ENCODE results near the gene RNF14.
"Not testable (repeated sequence)": the region's sequence is repeated elsewhere in the genome, so short reads cannot be mapped to it uniquely, and the experiment has no call there.

RNF14 gene

DNA sequence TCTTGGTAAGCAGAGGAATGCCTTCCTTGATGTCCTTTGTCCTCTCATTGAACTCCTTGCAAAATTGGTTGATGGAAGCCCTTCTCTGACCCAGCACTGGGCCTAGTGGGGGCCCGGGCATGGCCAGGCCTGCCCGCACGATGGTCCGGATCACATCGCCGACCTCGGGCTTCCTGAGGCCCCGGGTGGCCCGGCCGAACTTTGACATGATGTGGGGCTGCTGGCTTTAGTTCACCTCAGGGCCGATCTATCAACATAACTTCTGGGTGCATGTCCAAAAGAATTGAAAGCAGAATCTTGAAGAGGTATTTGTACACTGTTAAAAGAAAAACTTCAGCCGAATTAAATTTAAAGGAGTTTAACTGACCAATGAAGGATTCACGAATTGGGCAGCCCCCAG, 68.0 kb downstream of the RNF14 start:
- TF ChIP-seq, protein P1, sequence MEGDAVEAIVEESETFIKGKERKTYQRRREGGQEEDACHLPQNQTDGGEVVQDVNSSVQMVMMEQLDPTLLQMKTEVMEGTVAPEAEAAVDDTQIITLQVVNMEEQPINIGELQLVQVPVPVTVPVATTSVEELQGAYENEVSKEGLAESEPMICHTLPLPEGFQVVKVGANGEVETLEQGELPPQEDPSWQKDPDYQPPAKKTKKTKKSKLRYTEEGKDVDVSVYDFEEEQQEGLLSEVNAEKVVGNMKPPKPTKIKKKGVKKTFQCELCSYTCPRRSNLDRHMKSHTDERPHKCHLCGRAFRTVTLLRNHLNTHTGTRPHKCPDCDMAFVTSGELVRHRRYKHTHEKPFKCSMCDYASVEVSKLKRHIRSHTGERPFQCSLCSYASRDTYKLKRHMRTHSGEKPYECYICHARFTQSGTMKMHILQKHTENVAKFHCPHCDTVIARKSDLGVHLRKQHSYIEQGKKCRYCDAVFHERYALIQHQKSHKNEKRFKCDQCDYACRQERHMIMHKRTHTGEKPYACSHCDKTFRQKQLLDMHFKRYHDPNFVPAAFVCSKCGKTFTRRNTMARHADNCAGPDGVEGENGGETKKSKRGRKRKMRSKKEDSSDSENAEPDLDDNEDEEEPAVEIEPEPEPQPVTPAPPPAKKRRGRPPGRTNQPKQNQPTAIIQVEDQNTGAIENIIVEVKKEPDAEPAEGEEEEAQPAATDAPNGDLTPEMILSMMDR (IDR thresholded peaks at IDR 0.05; ENCODE audit: low read depth, low read length, missing control alignments) = no peak
- DNase-seq (ENCODE audit: low read depth) = no peak

DNA sequence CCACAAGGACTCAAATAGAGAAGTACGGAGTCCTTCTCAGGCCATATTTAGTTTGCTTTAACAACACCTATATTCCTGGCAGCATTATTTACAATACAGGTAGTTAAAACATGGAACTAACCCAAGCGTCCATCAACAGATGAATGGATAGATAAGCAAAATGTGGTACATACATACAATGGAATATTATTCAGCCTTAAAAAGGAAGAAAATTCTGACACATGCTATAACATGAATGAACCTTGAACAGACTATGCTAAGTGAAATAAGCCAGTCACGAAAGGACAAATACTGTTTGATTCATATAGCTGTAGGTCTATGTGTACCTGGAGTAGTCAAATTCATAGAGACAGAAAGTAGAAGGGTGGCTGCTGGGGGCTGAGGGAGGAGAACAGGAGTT, 68.7 kb downstream of the RNF14 start:
- not testable (repeated sequence) for H3K4me3 ChIP-seq (ENCODE audit: low read depth, low read length); DNase-seq (ENCODE audit: low read depth)

More for the DNA sequence above, 68.0 kb downstream of the RNF14 start:
- no peak overlapping the region for H3K4me3 ChIP-seq (ENCODE audit: low read depth, low read length)

DNA sequence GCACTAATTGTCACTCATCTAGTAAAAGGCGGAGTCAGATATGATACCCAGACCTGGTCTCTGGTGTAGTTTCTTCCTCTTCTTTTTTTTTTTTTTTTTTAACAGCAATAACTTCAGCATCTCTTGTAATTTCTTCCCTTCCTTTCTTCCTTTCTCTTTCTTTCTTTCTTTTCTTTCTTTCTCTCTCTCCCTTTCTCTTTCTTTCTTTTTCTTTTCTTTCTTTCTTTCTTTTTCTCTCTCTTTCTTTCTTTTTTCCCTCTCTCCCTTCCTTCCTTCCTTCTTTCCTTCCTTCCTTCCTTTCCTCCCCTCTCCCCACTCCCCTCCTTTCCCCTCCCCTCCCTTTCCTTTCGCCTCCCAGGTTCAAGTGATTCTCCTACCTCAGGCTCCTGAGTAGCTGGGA, 69.8 kb downstream of the RNF14 start:
- TF ChIP-seq, protein P1 (IDR thresholded peaks at IDR 0.05; ENCODE audit: low read depth, low read length, missing control alignments) = no peak
- no peak for DNase-seq (ENCODE audit: low read depth)
- H3K4me3 ChIP-seq (ENCODE audit: low read depth, low read length) = no peak overlapping the region

Data from GM12864 (cell line).